IPS-NIHi7 (cell line): Measurements from ENCODE around the gene TMEM231.
"Not testable (repeated sequence)": the region's sequence is repeated elsewhere in the genome, so short reads cannot be mapped to it uniquely, and the experiment has no call there.

Source experiments
- DNase-seq: peaks from one replicate; pipeline ENCODE4 v3.0.0; 2012; ENCODE audit warnings: mixed read lengths; ENCODE audit errors: extremely low spot score

TMEM231 gene

DNA sequence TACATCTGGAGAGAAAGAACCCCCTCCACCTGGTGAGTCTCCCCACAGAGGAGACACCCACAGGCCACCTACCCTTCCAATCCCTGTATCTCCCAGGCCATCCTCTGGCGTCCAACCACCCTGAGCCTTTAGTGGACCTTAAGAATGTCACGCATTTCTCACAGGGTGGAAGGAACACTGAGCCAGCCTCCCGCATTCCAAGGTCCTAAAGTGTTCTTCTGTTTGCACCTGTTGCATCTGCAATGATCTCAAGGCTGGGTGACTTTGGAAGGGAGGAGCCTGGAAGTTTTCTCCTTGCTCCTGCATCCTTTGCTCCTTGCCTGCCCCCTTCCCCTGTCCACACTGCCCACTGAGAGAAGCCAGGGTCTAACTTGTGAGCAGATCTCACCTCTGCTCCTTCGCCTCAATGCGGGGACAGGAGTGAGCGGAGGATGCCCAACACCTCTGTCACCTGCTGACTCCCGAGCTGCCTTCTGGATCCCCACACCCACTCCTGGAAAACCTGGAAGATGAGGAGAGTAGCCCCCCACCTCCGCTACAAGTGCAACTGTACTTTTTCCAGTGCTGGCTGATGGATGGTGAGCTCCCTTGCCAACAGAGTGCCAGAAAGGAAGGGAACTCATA is 23.8 kb downstream of the TMEM231 start:
- DNase-seq = no peak

DNA sequence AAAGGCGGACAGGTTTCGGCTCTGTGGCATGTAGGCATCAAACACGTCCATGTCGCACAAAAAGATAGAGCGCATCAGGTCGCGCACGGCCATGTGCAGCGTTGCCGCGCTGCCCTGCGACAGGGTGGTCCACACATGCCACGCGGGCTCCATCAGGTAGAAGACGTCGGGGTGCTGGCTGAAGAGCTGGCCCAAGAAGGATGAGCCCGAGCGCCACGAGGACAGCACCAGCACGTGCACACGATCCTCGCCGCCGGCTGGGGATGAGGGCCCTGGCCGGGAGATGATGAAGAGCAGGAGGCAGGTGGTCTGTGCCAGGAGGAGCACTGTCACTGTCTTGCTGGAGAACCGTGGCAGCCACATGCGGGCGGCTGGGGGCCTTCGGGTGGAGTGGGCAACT is 26.1 kb downstream of the TMEM231 start:
- no peak for DNase-seq

DNA sequence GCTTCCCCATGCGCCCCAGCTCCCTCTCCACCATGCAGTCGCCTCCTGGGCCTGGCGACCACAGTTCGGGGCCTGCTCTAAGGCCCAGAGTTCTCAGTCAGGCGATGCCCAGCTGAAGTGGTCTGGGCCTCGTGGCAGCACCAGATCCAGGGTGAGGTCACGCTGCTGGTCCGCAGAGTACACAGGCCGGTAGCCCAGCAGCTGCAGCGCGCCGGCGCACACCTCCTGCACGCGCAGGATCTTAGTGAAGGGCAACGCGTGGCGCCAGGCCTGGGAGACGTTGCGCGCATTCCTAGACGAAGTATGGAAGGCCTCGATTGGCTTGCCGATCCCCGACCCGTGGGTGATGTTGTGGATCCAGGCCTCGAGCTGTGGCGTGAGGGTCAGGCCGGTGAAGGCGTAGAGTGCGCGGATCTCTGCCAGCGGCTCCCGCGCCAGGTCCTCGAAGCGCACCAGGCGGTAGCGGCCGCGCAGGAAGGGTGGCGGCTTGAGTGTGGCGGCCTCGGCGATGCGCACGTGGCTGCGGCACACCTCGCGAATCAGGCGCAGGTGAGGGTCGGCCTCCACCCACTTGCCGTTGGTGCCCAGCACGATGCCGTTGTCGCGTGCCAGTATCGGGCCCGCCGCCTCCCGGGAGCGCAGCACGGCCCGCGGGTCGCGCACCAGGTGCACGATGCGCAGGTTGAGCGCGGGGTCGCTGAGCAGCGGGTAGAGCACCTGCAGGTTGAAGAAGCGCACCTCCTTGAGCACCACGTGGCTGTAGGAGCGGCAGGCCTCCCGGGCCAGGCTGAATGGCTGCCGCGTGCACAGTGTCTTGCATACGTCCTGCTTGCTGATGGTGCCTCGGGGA is 26.8 kb downstream of the TMEM231 start:
- DNase-seq = no peak

DNA sequence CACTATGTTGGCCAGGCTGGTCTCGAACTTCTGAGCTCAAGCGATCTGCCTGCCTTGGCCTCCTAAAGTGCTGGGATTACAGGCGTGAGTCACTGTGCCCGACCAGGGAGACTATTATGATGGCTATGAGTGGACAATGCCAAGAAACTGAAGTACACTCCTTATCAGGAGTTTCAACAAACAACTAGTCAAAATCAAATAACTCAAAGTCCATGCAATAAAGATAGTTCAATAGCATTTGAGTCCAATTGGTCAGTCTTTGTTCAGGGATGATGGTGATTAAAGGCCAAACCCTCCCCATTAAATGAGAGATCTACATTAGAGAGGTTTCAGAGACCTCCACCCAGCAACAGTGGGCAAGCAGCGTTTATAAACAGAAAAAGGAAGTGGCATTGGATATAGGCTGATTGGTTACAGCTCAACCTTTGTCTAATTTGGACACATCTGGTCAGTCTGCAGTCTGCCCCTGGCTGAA is 28.2 kb downstream of the TMEM231 start:
- no peak for DNase-seq

DNA sequence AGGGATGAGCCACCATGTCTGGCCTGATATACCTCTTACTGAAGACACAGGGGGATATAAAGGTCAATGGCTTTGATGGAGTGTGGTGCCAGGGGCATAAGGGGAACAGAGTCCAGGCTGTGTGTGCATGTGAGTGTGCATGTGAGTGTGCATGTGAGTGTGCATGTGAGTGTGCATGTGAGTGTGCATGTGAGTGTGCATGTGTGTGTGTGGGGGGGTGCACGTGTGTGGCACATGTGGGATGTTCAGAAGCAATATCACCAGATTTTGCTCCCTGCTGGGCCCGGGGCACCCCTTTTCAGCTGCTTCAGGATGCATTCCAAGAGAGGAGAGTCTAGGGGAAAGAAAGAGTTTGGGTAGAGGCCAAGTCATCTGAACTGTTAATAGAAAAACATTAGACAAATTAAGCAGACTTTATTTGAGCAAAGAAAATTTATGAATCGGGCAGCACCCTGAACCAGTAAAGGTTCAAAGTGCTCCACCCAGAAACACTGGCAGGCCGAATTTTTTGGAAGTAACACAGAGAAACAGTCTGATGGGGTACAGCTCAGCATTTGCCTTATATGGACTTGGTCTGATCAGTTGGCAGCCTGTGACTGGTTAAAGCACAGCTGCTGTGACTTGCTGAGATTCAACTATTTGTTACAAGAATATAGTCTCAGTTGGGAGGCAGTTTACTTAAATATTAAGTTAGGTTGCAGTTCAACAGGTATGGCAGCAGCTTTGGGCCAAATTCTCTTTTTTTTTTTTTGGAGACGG is 29.8 kb downstream of the TMEM231 start:
- no peak for DNase-seq

DNA sequence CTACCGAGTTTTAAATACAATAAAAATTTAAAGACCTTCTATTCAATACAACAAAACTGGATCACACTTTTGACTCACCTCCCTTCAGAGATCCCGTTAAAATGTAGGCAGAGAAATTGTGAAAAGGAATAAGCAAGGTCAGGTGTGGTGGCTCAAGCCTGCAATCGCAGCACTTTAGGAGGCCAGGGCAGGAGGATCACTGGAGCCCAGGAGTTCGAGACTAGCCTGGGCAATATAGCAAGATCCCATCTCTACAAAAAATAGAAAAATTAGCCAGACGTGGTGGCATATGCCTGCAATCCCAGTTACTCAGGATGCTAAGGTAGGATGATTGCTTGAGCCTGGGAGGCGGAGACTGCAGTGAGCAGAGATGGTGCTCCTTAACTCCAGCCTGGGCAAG is 36.9 kb downstream of the TMEM231 start:
- no peak for DNase-seq

DNA sequence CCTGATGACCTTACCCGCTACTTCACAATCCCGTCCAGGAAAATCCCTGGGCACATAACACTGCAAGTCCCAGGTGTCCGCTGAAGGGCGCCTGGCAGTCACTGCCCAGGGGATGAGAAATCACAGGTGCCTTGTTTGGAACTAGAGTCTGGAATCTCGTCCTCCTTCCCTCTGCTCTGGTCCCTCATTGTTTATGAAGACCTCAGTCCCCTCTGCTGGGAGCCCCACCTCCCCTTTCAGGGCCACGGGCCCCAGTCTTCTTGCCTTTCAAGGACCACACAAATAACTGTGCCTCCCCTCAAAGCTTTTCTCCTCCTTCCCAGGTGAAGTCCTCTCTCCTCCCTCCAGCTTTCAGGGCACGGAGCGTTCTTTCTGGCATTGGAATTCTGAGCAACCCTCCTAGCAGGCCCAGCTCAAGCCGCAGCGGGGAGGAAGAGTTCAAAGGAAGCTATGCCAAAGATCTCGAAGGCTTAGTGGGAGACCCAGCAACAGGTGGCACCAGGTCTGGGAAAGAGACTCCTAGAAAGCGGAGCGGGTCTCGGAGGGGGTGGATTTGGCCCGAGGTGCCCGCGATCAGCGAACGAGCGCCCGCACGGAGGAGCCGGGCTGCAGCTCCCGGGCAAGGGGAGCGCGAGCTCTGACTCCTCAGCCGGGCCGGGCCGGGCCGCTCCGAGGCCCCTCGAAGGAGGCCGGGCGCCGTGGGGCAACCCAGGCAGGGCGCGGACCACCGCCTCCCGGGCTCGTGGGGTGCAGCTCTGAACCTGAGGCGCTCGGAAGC is 39.7 kb downstream of the TMEM231 start:
- peak; percentile 23 for DNase-seq

DNA sequence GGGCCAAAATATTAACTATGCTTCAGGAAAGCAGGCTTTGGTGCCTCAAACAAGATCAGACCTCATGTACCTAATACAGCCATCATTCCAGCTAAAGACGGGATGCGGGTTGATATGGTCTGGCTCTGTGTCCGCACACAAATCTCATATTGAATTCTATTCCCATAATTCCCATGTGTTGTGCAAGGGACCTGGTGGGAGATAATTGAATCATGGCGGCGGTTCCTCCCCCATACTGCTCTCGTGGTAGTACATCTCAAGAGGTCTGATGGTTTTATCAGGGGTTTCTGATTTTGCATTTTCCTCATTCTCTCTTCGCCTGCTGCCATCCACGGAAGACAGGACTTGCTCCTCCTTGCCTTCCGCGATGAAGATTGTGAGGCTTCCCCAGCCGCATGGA is 41.8 kb downstream of the TMEM231 start:
- DNase-seq = no peak

DNA sequence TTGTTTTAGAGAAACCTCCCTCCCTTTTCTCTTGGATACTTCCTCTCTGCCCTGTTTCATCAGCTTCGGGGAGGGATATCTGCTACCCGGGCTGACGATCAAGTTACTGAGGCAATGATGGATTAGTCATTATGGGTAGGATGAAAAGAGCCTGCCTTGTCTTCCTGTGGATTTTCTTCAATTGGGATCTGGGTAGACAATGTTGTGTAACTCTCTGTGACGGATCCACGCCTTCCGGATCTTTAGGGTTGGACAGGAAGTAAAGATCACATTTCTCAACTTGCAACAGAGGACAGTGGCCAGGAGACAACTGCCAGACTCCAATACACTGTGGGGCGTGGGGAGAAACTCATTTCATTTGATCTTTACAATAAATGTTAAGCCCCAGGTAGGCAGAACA is 49.5 kb downstream of the TMEM231 start:
- DNase-seq = no peak

DNA sequence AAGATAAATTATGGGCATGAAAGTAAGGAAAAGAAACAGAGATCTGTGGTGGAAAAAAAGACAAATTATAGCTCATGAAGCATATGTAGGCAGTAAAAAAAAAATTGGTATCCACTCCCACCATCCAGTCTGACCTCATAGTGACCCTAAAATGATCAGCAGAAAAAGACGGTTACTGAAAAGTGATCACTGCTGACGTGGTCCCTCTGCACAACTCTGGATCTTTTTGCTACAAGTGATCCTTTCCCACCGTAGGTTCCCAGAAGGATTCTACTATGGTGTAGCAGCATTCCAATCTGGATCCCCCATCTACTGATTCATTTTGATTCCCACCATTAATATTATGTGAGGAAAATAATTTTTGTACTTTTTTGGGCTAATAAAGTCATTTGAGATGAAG is 49.9 kb downstream of the TMEM231 start:
- no peak for DNase-seq

DNA sequence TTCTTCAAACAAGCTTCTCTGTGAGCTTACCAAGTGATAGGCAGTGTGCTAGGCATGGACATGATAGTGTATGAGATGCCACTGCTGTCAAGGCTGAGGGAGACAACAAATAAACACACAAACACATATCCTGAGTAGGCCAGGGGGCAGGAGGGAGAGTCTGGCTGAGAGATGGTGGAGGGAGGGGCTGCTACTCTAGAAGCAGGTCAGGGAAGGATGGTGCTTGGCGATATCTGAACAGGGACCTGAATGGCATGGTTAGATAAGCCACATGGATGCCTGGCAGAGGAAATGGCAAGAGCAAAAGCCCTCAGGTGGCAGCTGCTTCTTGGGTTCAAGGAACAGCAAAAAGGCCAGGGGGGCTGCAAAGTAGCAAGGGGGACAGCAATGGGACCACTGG is 52.3 kb downstream of the TMEM231 start:
- no peak for DNase-seq

DNA sequence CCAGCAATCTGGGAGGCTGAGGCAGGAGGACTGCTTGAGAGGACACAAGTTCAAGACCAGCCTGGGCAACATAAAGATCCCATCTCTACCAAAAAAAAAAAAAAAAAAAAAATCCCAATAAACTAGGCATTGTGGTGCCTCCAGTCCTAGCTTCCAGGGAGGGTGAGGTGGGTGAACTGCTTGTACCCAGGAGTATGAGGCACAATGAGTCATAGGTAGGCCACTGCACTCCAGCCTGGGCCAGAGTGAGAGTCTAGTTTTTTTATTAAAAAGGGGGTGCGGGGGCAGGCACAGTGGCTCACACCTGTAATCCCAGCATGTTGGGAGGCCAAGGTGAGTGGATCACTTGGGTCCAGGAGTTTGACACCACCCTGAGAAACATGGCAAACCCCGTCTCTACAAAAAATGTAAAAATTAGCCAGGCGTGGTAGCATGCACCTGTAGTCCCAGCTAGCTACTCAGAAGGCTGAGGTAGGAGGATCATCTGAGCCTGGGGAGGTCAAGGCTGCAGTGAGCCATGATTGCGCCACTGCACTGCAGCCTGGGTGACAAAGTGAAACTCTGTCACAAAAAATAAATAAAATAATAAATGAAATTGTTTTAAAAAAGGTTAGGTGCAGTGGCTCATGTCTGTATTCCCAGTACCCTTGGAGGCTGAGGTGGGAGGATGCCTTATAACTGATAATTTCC is 53.0 kb downstream of the TMEM231 start:
- no peak for DNase-seq

DNA sequence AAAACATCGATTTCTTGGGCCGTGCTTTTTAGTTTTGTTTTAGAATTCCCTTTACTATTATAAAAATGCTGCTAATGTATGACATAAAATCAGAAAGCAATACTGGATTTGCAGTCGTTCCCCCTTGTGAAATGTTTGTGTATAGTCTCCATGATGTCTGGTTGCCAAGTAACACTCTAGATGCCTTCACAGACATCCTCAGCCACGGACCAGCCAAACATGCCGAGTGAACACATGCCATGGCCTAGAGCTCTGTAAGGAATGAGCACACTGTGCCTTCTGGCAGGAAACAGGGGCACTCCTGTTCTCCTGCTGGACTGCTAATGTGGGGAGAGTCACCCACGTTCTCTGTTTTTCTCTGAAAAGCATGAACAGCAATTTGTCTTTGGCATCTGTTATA is 54.2 kb downstream of the TMEM231 start:
- DNase-seq = not testable (repeated sequence)

DNA sequence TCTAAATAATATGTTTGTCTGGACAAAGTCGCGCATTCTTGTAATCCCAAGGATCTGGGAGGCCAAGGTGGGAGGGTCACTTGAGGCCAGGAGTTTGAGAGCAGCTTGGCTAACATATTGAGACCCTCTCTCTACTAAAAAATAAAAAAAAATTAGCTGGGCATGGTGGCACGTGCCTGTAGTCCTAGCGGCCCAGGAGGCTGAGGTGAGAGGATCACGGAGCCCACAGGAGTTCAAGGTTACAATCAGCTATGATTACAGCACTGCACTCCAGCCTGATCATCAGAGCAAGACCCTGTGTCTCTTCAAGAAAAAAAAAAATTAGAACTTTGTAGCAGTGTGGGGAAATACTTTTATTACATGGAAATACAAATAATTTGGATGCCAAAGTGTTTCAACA is 54.7 kb downstream of the TMEM231 start:
- DNase-seq = no peak

DNA sequence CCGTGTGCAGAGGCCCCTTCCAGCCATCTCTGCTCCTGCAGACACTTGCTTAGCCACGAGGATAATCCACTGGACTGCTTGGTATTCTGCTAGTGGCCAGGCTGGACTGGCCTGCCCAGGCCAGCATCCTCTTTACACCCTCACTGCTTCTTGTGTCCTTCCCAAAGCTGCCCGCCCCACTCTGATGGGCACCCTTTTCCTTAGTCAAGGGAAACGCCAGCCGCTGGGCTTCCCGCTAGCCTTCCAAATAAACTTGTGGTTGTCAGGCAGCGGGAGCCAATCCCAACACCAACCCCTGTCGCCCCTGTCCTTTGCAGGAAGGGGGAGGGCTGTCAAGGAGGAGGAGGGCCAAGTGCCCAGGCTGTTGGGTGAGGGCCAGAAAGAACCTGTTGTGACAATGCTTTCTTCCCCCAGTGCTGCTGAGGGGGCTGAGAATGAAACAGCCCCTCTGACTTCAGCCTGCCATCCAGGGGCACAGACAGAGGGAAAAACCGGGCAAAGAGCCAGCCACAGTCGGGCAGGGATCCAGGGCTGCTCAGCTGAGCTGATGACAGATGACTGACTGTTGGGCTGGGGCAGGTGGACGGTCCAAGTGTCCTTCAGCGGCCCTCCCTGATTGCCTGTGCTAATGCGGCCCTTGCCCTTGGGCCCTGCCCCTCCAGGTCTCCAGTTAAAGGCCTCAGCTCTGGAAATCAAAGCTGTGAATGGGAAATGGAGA is 57.3 kb downstream of the TMEM231 start:
- not testable (repeated sequence) for DNase-seq

DNA sequence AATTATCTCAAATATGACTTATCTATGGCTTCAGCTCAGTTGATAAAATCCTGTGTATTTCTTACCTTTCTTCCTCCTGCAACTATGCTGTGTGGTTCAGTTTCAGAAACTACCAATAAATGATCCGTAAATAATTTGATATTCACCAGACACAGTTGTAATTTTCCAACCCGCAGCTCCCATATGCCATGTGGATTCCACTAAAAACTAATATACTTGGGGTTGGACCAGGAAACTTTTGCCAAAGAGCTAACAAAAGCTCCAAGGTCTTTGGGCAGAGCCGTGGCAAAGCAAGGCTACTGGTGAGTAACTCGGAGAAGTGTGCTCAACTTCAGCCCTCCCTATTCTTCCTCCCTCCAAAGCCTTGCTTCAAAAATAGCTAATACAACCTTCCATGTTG is 58.5 kb downstream of the TMEM231 start:
- DNase-seq = no peak

DNA sequence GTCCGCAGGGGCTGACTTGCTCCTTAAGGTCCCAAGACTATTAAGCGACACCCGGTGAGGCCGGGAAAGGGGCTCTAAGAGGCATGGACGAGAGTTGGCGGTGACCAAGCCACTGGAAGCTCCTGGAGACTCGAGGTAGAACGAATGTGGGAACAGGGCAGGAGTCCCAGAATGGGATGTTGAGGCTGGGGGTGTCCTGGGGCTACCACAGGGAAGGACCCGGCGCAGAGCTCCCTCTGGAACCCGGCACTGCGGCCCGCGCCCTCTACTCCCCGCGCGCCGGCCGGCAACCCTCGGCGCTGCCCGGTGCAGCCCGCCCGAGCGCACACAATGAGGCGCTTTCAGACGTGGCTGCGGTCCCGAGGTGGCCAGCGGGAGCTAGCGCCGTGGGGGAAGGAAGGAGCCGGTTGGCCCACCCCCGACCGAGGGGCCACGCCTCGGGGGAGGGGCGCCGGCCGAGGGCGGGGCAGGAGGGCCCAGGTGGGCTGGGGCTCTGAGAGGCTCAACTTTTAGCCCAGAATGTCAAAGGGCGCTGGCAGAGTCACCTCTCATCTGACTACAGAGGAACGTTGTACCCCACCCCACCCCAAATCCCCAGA is 60.9 kb downstream of the TMEM231 start, which contains the start of gene CHST6:
CHST6 (minus strand) TSS at position 366 of the 599 bp plus-strand sequence. CDS start 15,613 bp downstream, outside the sequence.
- DNase-seq = peak; percentile 94

DNA sequence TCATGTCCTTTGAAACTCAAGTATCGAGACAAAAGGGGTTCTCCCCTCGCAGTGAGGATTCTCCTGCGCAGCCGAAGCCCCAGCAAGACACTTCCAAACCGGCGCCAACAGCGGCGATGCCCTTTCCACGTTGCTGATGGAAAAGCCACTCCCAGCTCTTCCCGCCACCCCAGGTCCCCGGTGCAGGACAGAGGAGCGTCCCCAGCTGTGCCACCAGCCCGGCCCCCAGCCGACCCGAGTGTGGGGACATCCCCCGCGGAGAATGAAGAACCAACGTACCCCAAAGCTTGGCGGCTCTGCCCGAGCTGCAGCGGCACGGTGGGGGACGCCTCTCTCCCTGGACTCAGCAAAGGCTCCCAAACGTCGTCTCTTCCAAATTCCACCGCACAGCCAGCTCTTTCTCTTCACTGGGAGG is 61.4 kb downstream of the TMEM231 start:
- DNase-seq = peak; percentile 31

DNA sequence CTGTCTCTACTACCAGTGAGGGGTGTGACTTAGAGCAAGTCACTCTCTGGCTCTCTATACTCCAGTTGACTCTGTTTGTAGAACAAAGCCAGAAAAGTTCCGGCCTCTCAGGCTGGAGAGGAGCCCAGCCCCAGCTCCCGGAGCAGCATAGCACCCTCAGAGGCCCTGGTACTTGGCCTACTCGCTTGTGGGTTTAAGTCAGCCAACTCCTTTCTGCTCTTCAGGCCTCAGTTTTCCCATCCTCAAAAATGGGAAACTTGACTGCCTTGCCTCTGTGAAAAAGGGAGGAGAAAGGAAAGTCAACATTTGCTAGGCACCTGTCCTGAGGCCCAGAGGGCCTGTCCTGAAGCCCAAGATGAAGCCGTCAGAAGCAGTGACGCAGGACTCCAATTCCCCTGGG is 61.9 kb downstream of the TMEM231 start:
- no peak for DNase-seq

DNA sequence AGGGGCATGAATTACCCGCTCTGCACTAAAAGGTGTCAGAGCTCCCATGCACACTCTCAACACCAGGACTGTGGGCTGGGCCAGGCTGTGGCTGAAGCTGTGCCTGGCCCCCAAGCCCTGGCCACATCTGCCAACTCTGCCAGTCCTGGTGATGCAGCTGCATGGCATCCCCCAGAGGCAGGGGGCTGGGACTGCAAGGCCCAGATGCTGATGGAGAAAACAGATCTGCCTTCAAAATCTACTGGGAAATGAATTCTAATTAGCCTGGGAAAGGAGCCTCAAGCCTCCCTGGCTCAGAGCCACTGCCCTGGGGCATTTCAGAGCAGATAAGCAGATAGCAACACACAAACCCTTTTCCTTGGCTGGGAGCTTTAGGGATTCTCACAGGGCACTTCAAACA is 64.2 kb downstream of the TMEM231 start:
- peak; percentile 46 for DNase-seq
